PC-3 (cell line): Measurements from ENCODE around the gene VAPA. TPM values are rescaled to one million over a fixed set of nuclear protein-coding genes. Genes with fewer than 3 reads are reported as not detected.

Experiments used
- ATAC-seq: fragments of 200-7000 bp; cut with Tn5 transposase; 2 replicates; pipeline ENCODE4 v1.9.1; 2020; ENCODE audit warnings: mild to moderate bottlenecking, moderate library complexity
- BruUV-seq: library from RNA; stranded (reverse); fragments of 400-500 nt; replicated peaks from 2 replicates; lab custom pipeline; 2021; lab: Mats Ljungman, UMichigan
- CTCF ChIA-PET: fragments of 300-600 bp; sonication (Branson Sonifier 250); formaldehyde crosslinking; loops from one replicate; lab custom pipeline; 2022; ENCODE audit warnings: antibody characterized with exemption; lab: Charles Lee
- POLR2A ChIA-PET: fragments of 300-600 bp; sonication (Branson Sonifier 250); formaldehyde crosslinking; loops from one replicate; lab custom pipeline; 2022; ENCODE audit warnings: antibody characterized with exemption; ENCODE audit not compliant: unreplicated experiment; lab: Charles Lee
- DNase-seq: peaks from one replicate; pipeline ENCODE4 v3.0.0-alpha.2; 2015
- H2AFZ ChIP-seq: fragments of 300-600 bp; sonication (generic); 2 replicates; pipeline ENCODE4 v1.6.0; 2016; ENCODE audit warnings: antibody characterized with exemption, low read length
- H3F3A ChIP-seq: fragments of 300-600 bp; sonication (generic); one replicate; pipeline ENCODE4 v1.6.0; 2017; ENCODE audit warnings: antibody characterized with exemption, low read length, control low read depth, mild to moderate bottlenecking; ENCODE audit not compliant: unreplicated experiment
- H3K27ac ChIP-seq: fragments of 300-600 bp; sonication (generic); 2 replicates; pipeline ENCODE4 v1.5.1; 2016; ENCODE audit warnings: mild to moderate bottlenecking, low read length
- H3K27me3 ChIP-seq: fragments of 300-600 bp; sonication (generic); 2 replicates; pipeline ENCODE4 v1.6.1; 2016; ENCODE audit warnings: low read length, mixed read lengths
- H3K36me3 ChIP-seq: fragments of 300-600 bp; sonication (generic); 2 replicates; pipeline ENCODE4 v1.6.1; 2016; ENCODE audit warnings: low read depth, mixed run types, low read length, mixed read lengths
- H3K4me1 ChIP-seq: fragments of 300-600 bp; sonication (generic); 2 replicates; pipeline ENCODE4 v1.5.1; 2016; ENCODE audit warnings: low read length; ENCODE audit not compliant: insufficient read depth
- H3K4me2 ChIP-seq: fragments of 300-600 bp; sonication (generic); 2 replicates; pipeline ENCODE4 v1.6.0; 2016; ENCODE audit warnings: low read length
- H3K4me3 ChIP-seq: fragments of 300-600 bp; sonication (generic); 2 replicates; pipeline ENCODE4 v1.5.1; 2016; ENCODE audit warnings: mild to moderate bottlenecking, low read length, mixed read lengths
- H3K79me2 ChIP-seq: fragments of 300-600 bp; sonication (generic); 2 replicates; pipeline ENCODE4 v1.6.1; 2017; ENCODE audit warnings: low read length, mixed read lengths
- H3K9ac ChIP-seq: fragments of 300-600 bp; sonication (generic); 2 replicates; pipeline ENCODE4 v1.6.0; 2016; ENCODE audit warnings: mild to moderate bottlenecking, low read length
- H3K9me2 ChIP-seq: fragments of 300-600 bp; sonication (generic); replicated peaks from 2 replicates; pipeline ENCODE4 v1.6.1; 2016; ENCODE audit warnings: mixed run types, low read length, mixed read lengths
- H3K9me3 ChIP-seq: fragments of 300-600 bp; sonication (generic); 2 replicates; pipeline ENCODE4 v1.6.1; 2016; ENCODE audit warnings: low read length, mixed read lengths
- H4K20me1 ChIP-seq: fragments of 300-600 bp; sonication (generic); 2 replicates; pipeline ENCODE4 v1.6.1; 2016; ENCODE audit warnings: low read length, mixed read lengths
- CTCF ChIP-seq: fragments of 300-600 bp; sonication (generic); conservative IDR thresholded peaks from 2 replicates; pipeline ENCODE4 v1.5.1; 2017; ENCODE audit warnings: antibody characterized with exemption, low read depth, mild to moderate bottlenecking, low read length
- EZH2 ChIP-seq: fragments of 300-600 bp; sonication (generic); IDR thresholded peaks from one replicate; pipeline ENCODE4 v1.6.1; 2017; ENCODE audit warnings: antibody characterized with exemption, mild to moderate bottlenecking, low read length; ENCODE audit not compliant: unreplicated experiment
- EZH2phosphoT487 ChIP-seq: fragments of 300-600 bp; sonication (generic); IDR thresholded peaks from 2 replicates; pipeline ENCODE4 v1.6.1; 2018; ENCODE audit warnings: mild to moderate bottlenecking, antibody characterized with exemption, low read length, borderline replicate concordance
- intact Hi-C: fragments of 100-400 bp; cut with micrococcal nuclease; formaldehyde crosslinking; loops from 2 replicates; pipeline ENCODE4 v1.9.0; 2023
- total RNA-seq: library from RNA; depleted of rRNA; stranded (reverse); fragments of >200 nt; gene quantifications from 2 replicates; pipeline ENCODE4 v1.2.3, GENCODE V29; 2014

VAPA gene
- total RNA-seq, 1 experiment from 2014 or later: 281 TPM

- Histone ChIP-seq H3K9ac (no peak overlapping the region), H3K36me3 (peaks cover 53% of the 10 kb centered on the region), H3K79me2 (peaks cover 94% of the 10 kb centered on the region), H3K9me2 (no peaks in the 10 kb centered on the region), H3K4me2 (no peak overlapping the region), H3K9me3 (no peaks in the 10 kb centered on the region), H3K27ac (no peak overlapping the region), H4K20me1 (peaks cover 40% of the 10 kb centered on the region), H3K4me1 (peaks cover 7% of the 10 kb centered on the region), H3F3A (no peaks in the 10 kb centered on the region), H3K27me3 (no peaks in the 10 kb centered on the region), H3K4me3 (no peak overlapping the region), H2AFZ (no peak overlapping the region)
- no peak for TF ChIP-seq CTCF
- no peak for TF ChIP-seq EZH2
- TF ChIP-seq EZH2phosphoT487: no peak
- intact Hi-C loops: no loop called here
- CTCF ChIA-PET: no interaction called here
- BruUV-seq: no TSS peak
- DNase-seq: no peak
- no peak for ATAC-seq
- POLR2A ChIA-PET: no interaction called here
Observed at GRCh38 chr18:9933865-9934264, 20.0 kb downstream of the VAPA start.

- peaks cover 91% of the 10 kb centered on the region for H3K79me2 ChIP-seq
- ChIA-PET POLR2A (no interaction called here), CTCF (no interaction called here)
- H3K4me2 ChIP-seq: no peak overlapping the region
- no peak overlapping the region for H3K4me3 ChIP-seq
- no peaks in the 10 kb centered on the region for H3K9me2 ChIP-seq
- H3F3A ChIP-seq: no peaks in the 10 kb centered on the region
- DNase-seq (no peak), ATAC-seq (no peak)
- H3K4me1 ChIP-seq: peaks cover 3% of the 10 kb centered on the region
- H3K9ac ChIP-seq: no peak overlapping the region
- no peaks in the 10 kb centered on the region for H3K27me3 ChIP-seq
- H3K9me3 ChIP-seq: no peaks in the 10 kb centered on the region
- no peak overlapping the region for H2AFZ ChIP-seq
- no peak overlapping the region for H3K27ac ChIP-seq
- peaks cover 36% of the 10 kb centered on the region for H4K20me1 ChIP-seq
- peaks cover 53% of the 10 kb centered on the region for H3K36me3 ChIP-seq
- TF ChIP-seq EZH2phosphoT487 (no peak), EZH2 (no peak), CTCF (no peak)
- intact Hi-C loops: no loop called here
- no TSS peak for BruUV-seq
Observed at GRCh38 chr18:9934274-9934673, 20.5 kb downstream of the VAPA start.

GRCh38 chr18:9941103-9941502 is 27.3 kb downstream of the VAPA start:
- Histone ChIP-seq H3K27ac (no peak overlapping the region), H2AFZ (no peak overlapping the region), H3K79me2 (peaks cover 68% of the 10 kb centered on the region), H3K4me2 (no peak overlapping the region), H3K36me3 (peaks cover 64% of the 10 kb centered on the region), H3K27me3 (no peaks in the 10 kb centered on the region), H3F3A (no peaks in the 10 kb centered on the region), H3K4me1 (no peaks in the 10 kb centered on the region), H3K9me3 (no peaks in the 10 kb centered on the region), H3K4me3 (no peak overlapping the region), H4K20me1 (peaks cover 20% of the 10 kb centered on the region), H3K9me2 (no peaks in the 10 kb centered on the region), H3K9ac (no peak overlapping the region)
- no peak for DNase-seq
- ChIA-PET POLR2A (no interaction called here), CTCF (no interaction called here)
- no peak for TF ChIP-seq CTCF
- no peak for TF ChIP-seq EZH2phosphoT487
- intact Hi-C loops: no loop called here
- no peak for ATAC-seq
- BruUV-seq: no TSS peak
